Parathyroid adenoma (tissue), 2 donors: ENCODE measurements around the gene PDGFB.

Experiments used
- H2AFZ ChIP-seq: fragments of 300-600 bp; sonication (generic); one replicate; pipeline ENCODE4 v1.7.0; 2017; ENCODE audit warnings: antibody characterized with exemption, mild to moderate bottlenecking
- H3K27ac ChIP-seq: fragments of 300-600 bp; sonication (generic); one replicate; pipeline ENCODE4 v1.7.0; 2017
- H3K27me3 ChIP-seq: fragments of 300-600 bp; sonication (generic); one replicate; pipeline ENCODE4 v1.7.0; 2017; ENCODE audit warnings: low read length; ENCODE audit not compliant: control insufficient read depth, insufficient read depth
- H3K36me3 ChIP-seq: fragments of 300-600 bp; sonication (generic); one replicate; pipeline ENCODE4 v1.7.0; 2017; ENCODE audit warnings: low read length; ENCODE audit not compliant: control insufficient read depth, insufficient read depth
- H3K4me1 ChIP-seq: fragments of 300-600 bp; sonication (generic); one replicate; pipeline ENCODE4 v1.7.0; 2017; ENCODE audit warnings: control low read depth
- H3K4me2 ChIP-seq: fragments of 300-600 bp; sonication (generic); one replicate; pipeline ENCODE4 v1.7.0; 2017; ENCODE audit warnings: low read length
- H3K4me3 ChIP-seq: fragments of 300-600 bp; sonication (generic); one replicate; pipeline ENCODE4 v1.7.0; 2017; ENCODE audit warnings: low read depth, low read length
- H3K79me2 ChIP-seq: fragments of 300-600 bp; sonication (generic); one replicate; pipeline ENCODE4 v1.7.0; 2017; ENCODE audit warnings: control low read depth
- H3K9ac ChIP-seq: fragments of 300-600 bp; sonication (generic); one replicate; pipeline ENCODE4 v1.7.0; 2017; ENCODE audit warnings: mild to moderate bottlenecking
- H3K9me3 ChIP-seq: fragments of 300-600 bp; sonication (generic); one replicate; pipeline ENCODE4 v1.7.0; 2017; ENCODE audit warnings: low read length; ENCODE audit not compliant: control insufficient read depth
- CTCF ChIP-seq: fragments of 300-600 bp; sonication (generic); IDR thresholded peaks from one replicate; pipeline ENCODE4 v1.7.0; 2017; ENCODE audit warnings: antibody characterized with exemption, mild to moderate bottlenecking
- donor health status: primary hyperparathyroidism.

Gene PDGFB

DNA sequence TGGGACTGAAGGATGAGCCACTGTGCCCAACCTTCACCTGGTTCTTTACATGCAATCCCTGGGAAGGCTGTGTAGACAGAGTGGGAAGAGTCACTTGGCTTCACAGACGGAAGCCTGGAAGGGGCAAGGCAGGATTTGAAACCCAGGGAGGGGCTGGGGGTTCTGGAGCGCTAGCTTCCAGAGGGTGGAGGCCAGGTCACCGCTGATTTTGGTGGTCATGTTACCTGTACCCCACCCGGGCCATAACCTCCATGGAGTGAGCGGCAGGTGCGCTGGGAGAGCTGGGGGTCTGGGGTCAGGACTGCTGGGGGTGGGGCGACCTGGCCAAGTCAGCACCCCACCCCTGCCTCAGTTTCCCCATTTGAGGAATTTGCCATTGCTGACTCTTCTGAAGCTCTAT, 38.3 kb downstream of the PDGFB start:
- H3K4me2 ChIP-seq: no peak overlapping the region
- TF ChIP-seq CTCF: no peak
- H3K27ac ChIP-seq: no peak overlapping the region
- H3K4me3 ChIP-seq: no peak overlapping the region
- H3K4me1 ChIP-seq: no peaks in the 10 kb centered on the region
- H3K27me3 ChIP-seq: no peaks in the 10 kb centered on the region
- H3K36me3 ChIP-seq: no peaks in the 10 kb centered on the region
- no peak overlapping the region for H2AFZ ChIP-seq
- no peak overlapping the region for H3K9ac ChIP-seq
- no peaks in the 10 kb centered on the region for H3K79me2 ChIP-seq
- no peaks in the 10 kb centered on the region for H3K9me3 ChIP-seq

DNA sequence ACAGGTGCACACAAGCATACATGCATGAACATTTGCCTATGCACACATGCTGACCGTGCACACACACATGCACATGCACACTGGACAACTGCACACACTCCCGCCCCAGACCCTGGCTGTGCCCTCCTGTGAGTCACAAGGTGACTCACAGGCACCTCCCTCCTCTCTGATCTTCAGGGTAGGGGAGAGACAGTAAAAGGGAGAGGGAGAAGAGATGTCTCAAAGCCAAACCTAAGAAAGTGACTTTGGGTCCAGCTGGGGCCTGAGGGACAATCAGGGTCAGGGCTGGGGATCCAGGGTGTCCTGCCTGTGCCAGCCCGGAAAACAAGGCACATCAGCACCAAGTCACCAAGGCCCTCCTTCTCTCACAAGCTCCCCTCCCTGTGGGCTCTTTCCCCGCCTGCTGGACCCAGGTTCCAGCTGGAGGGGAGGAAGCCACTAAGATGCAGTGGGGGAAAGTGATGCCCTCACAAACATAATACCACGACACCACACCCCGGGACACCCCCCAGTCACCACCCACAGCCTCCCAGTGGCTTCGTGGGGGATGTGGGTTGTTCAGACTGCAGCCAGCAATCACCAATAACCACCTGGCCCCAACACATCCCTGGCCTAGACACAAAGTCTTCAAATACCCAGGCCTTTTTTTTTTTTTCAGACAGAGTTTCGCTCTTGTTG, 39.3 kb downstream of the PDGFB start:
- Histone ChIP-seq H3K4me1 (no peaks in the 10 kb centered on the region), H3K27ac (no peak overlapping the region), H3K27me3 (no peaks in the 10 kb centered on the region), H3K36me3 (no peaks in the 10 kb centered on the region), H3K9me3 (no peaks in the 10 kb centered on the region), H3K4me2 (no peak overlapping the region), H3K79me2 (no peaks in the 10 kb centered on the region), H2AFZ (no peak overlapping the region), H3K4me3 (no peak overlapping the region), H3K9ac (no peak overlapping the region)
- no peak for TF ChIP-seq CTCF

- H3K36me3 ChIP-seq: no peaks in the 10 kb centered on the region
- H3K9ac ChIP-seq: no peak overlapping the region
- H3K9me3 ChIP-seq: no peaks in the 10 kb centered on the region
- no peaks in the 10 kb centered on the region for H3K27me3 ChIP-seq
- H3K4me3 ChIP-seq: no peak overlapping the region
- H3K4me1 ChIP-seq: no peaks in the 10 kb centered on the region
- H2AFZ ChIP-seq: no peak overlapping the region
- H3K27ac ChIP-seq: no peak overlapping the region
- no peak overlapping the region for H3K4me2 ChIP-seq
- H3K79me2 ChIP-seq: no peaks in the 10 kb centered on the region
- no peak for TF ChIP-seq CTCF
Measured at GRCh38 chr22:39204216-39204615, 40.6 kb downstream of the PDGFB start.

- Histone ChIP-seq H3K27me3 (no peaks in the 10 kb centered on the region), H2AFZ (no peak overlapping the region), H3K36me3 (no peaks in the 10 kb centered on the region), H3K27ac (no peak overlapping the region), H3K4me2 (no peak overlapping the region), H3K9me3 (no peaks in the 10 kb centered on the region), H3K4me1 (no peaks in the 10 kb centered on the region), H3K79me2 (no peaks in the 10 kb centered on the region), H3K9ac (no peak overlapping the region), H3K4me3 (no peak overlapping the region)
- no peak for TF ChIP-seq CTCF
Measured at GRCh38 chr22:39197578-39197977, 47.2 kb downstream of the PDGFB start.

- Histone ChIP-seq H3K27ac (no peak overlapping the region), H2AFZ (no peak overlapping the region), H3K4me3 (no peak overlapping the region), H3K4me2 (no peak overlapping the region), H3K4me1 (no peaks in the 10 kb centered on the region), H3K36me3 (no peaks in the 10 kb centered on the region), H3K9me3 (no peaks in the 10 kb centered on the region), H3K79me2 (no peaks in the 10 kb centered on the region), H3K9ac (no peak overlapping the region), H3K27me3 (no peaks in the 10 kb centered on the region)
- no peak for TF ChIP-seq CTCF
Measured at GRCh38 chr22:39194098-39194497, 50.7 kb downstream of the PDGFB start.
